Measurements from ENCODE around the gene GALNT17.

Gene GALNT17

GRCh38 chr7:71408271-71408670 lies 276.3 kb downstream of the GALNT17 start:
- no peak for TF ChIP-seq CTCF (IDR thresholded peaks at IDR 0.05; ENCODE audit: insufficient read depth, low read length, poor library complexity, severe bottlenecking)
- Histone ChIP-seq H3K4me3 (replicated peaks; ENCODE audit: low read depth, low read length) (no peak overlapping the region), H3K36me3 (ENCODE audit: control insufficient read depth, insufficient read depth, low read length) (no peaks in the 10 kb centered on the region), H3K27me3 (replicated peaks; ENCODE audit: control insufficient read depth, insufficient read depth, low read length) (no peaks in the 10 kb centered on the region)
- no peak for DNase-seq (ENCODE audit: extremely low read depth, insufficient read length)

GRCh38 chr7:71409550-71410157 lies 277.7 kb downstream of the GALNT17 start:
- TF ChIP-seq CTCF (IDR thresholded peaks at IDR 0.05; ENCODE audit: insufficient read depth, low read length, poor library complexity, severe bottlenecking): no peak

DNA sequence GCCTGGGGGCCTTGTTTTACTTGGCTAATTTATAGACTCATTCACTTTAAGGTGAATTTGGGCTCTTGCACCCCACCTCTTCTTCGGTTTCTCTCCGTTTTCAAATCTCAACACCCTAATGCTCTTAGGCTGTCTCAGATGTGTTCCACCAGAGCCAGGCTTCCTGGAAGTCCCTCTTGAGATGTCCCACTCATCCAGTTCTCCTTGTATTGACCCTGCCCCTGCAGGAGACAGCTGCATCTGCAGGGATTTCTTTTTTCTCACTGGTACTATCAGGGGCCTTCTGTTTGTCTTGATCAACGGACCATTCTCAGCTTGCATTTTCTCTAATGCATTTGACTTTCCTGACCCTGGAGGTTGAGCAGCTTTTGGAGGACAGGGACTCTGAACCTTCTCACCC lies 279.5 kb downstream of the GALNT17 start:
- no peak for TF ChIP-seq CTCF (IDR thresholded peaks at IDR 0.05; ENCODE audit: insufficient read depth, low read length, poor library complexity, severe bottlenecking)
- no peaks in the 10 kb centered on the region for H3K36me3 ChIP-seq (ENCODE audit: control insufficient read depth, insufficient read depth, low read length)

More at GRCh38 chr7:71409550-71410157, 277.7 kb downstream of the GALNT17 start:
- DNase-seq (ENCODE audit: extremely low read depth, insufficient read length): no peak
- H3K4me3 ChIP-seq (replicated peaks; ENCODE audit: low read depth, low read length): no peak overlapping the region
- no peaks in the 10 kb centered on the region for H3K36me3 ChIP-seq (ENCODE audit: control insufficient read depth, insufficient read depth, low read length)
- H3K27me3 ChIP-seq (replicated peaks; ENCODE audit: control insufficient read depth, insufficient read depth, low read length): no peaks in the 10 kb centered on the region

DNA sequence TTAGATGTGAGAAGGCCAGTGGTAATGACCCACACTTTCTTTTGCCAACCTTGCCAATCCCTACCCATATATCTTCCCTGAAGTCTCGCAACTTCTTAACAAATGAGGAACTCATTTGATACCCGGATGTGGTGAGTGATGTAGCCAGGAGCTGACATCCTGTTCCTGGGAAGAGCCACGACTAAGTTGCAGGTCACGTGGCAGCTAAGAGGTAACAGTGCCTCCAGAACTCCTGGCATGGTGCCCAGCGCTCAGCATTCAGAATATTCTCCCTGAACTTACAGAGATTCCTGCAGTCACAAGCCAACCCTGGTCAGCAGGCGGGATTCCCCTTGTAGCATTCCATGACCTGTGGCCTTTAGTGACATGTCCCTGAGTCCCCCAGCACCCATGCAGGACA lies 282.5 kb downstream of the GALNT17 start:
- no peaks in the 10 kb centered on the region for H3K36me3 ChIP-seq (ENCODE audit: control insufficient read depth, insufficient read depth, low read length)
- TF ChIP-seq CTCF (IDR thresholded peaks at IDR 0.05; ENCODE audit: insufficient read depth, low read length, poor library complexity, severe bottlenecking): no peak
- no peak for DNase-seq (ENCODE audit: extremely low read depth, insufficient read length)
- no peak overlapping the region for H3K4me3 ChIP-seq (replicated peaks; ENCODE audit: low read depth, low read length)
- H3K27me3 ChIP-seq (replicated peaks; ENCODE audit: control insufficient read depth, insufficient read depth, low read length): no peaks in the 10 kb centered on the region

More for the DNA sequence above, 279.5 kb downstream of the GALNT17 start:
- Histone ChIP-seq H3K27me3 (replicated peaks; ENCODE audit: control insufficient read depth, insufficient read depth, low read length) (no peaks in the 10 kb centered on the region), H3K4me3 (replicated peaks; ENCODE audit: low read depth, low read length) (no peak overlapping the region)
- DNase-seq (ENCODE audit: extremely low read depth, insufficient read length): no peak

DNA sequence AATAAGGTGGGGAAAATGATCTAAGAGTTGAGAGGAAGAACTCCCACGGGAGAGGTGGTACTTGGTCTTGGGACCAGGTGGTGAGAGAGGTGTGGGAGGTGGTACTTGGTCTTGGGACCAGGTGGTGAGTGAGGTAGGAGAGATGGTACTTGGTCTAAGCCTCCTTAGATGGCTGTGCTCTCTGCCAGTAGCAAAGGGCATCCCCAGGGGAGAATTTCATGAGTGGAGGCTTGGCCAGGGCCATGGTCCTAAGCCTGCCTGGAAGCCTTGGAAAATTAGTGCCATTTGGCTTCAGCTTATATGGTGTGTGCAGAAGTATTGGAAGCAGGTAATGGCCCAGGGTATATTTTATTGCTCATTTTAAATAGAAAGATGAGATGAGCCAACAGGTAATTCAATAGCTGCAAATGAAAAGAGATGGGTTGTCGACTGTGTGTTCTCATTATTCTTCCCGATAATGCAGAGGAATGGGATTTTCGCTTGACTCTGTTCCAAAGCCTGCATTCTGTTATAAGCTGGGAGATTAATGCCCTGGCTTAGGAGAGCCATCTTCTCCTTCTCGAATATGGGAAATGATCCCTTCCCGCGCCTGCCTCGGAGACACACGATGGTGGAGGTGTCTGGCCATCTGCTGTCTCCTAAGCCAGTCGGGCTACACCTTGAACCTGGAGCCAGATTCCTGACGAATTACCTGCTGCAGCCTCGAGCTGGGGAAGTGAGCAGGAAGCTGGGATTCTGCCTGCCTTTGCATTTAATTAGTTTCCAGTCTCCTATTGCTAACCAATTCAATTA lies 287.8 kb downstream of the GALNT17 start:
- no peaks in the 10 kb centered on the region for H3K27me3 ChIP-seq (replicated peaks; ENCODE audit: control insufficient read depth, insufficient read depth, low read length)
- no peaks in the 10 kb centered on the region for H3K36me3 ChIP-seq (ENCODE audit: control insufficient read depth, insufficient read depth, low read length)
- DNase-seq (ENCODE audit: extremely low read depth, insufficient read length): no peak
- TF ChIP-seq CTCF (IDR thresholded peaks at IDR 0.05; ENCODE audit: insufficient read depth, low read length, poor library complexity, severe bottlenecking): no peak
- H3K4me3 ChIP-seq (replicated peaks; ENCODE audit: low read depth, low read length): no peak overlapping the region
